LNCaP clone FGC (cell line): Measurements from ENCODE around the gene ERC1.

Experiments used
- DNase-seq: peaks from one replicate; pipeline ENCODE4 v3.0.0-alpha.2; 2011; ENCODE audit warnings: low read depth
- H3K4me3 ChIP-seq: 2 replicates; pipeline ENCODE4 v1.5.1; 2011; ENCODE audit warnings: mild to moderate bottlenecking, low read depth, low read length, control low read depth
- CTCF ChIP-seq: IDR thresholded peaks from 2 replicates; pipeline ENCODE4 v1.5.1; 2012; ENCODE audit warnings: mild to moderate bottlenecking; ENCODE audit not compliant: control insufficient read depth, insufficient read depth; ENCODE audit errors: extremely low read depth

ERC1 gene

GRCh38 chr12:1413930-1414329 is 422.9 kb downstream of the ERC1 start:
- no peak for DNase-seq
- TF ChIP-seq CTCF = no peak
- no peak overlapping the region for H3K4me3 ChIP-seq

- H3K4me3 ChIP-seq = no peak overlapping the region
- no peak for DNase-seq
- TF ChIP-seq CTCF = no peak
Measured at GRCh38 chr12:1418144-1418543, 427.1 kb downstream of the ERC1 start.

- no peak overlapping the region for H3K4me3 ChIP-seq
- DNase-seq = no peak
- no peak for TF ChIP-seq CTCF
Measured at GRCh38 chr12:1419849-1420371, 428.9 kb downstream of the ERC1 start.

- no peak for TF ChIP-seq CTCF
- no peak for DNase-seq
- no peak overlapping the region for H3K4me3 ChIP-seq
Measured at GRCh38 chr12:1421091-1421846, 430.2 kb downstream of the ERC1 start.

- no peak overlapping the region for H3K4me3 ChIP-seq
- TF ChIP-seq CTCF = no peak
- no peak for DNase-seq
Measured at GRCh38 chr12:1422604-1423315, 431.7 kb downstream of the ERC1 start.

GRCh38 chr12:1424674-1425395 is 433.8 kb downstream of the ERC1 start:
- peak; percentile 52 for DNase-seq
- TF ChIP-seq CTCF = no peak
- H3K4me3 ChIP-seq = no peak overlapping the region
